Right lung (tissue), 5 donors: Measurements from ENCODE around the gene AP3D1. TPM values are rescaled to one million over a fixed set of nuclear protein-coding genes. Genes with fewer than 3 reads are reported as not detected.

Experiments used
- DNase-seq, 2 donors: peaks; one replicate each; pipeline ENCODE4 v3.0.0-alpha.2; 2013
- polyA plus RNA-seq, 5 donors: library from polyadenylated mRNA; unstranded; fragments of 120-200 nt; gene quantifications; one replicate each; pipeline versions ENCODE4 v1.2.1 to v1.2.3, GENCODE V29; 2013; ENCODE audit warnings: inconsistent platforms in 1 of 5, low replicate concordance in 1 of 5; ENCODE audit not compliant: insufficient read length in 5 of 5, insufficient read depth in 1 of 5

AP3D1 gene
- polyA plus RNA-seq, 5 donors, result 56.7 to 90.8 (median 67.7) TPM

DNA sequence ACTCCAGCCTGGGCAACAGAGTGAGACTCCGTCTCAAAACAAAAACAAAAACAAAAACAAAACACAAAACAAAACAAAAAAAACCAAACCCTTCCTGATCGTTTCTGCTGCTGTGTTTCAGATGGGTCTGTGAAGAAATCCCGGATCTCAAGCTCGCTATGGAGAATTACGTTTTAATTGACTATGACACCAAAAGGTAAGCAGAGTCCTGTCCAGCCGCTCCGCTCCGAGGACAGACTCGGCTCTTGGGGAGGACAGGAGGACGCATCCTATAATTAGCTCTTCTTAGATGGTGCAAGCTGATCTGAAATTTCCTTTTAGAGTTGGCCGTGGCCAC is 34.3 kb upstream of the AP3D1 start:
- DNase-seq, result no peak

DNA sequence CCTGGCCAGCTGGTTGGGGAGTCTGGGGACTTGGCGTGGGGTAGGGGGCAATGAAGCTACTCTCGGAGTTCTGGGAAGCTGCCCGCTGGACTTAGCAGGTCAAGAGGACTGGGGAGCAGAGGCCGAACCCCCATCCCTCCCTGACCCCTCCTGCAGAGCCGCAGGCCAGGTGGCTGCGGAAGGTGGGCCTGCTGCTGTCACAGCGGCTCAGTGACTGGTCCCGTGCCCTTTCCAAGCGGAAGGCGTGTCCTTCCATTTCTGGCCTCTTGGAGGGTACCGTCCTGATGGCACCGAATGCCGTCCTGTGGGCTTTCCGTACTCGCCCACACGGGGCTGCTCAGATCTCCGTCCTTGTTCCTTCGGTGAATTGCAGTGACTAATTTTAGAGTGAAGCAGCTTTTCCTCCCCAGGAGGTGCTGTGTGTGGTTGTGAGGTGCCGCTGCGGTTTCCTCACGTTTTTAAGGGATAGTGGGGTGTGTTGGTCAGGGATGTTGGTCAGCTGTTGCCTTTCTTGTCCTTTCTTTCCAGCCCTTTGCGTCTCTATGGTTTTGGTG is 33.1 kb upstream of the AP3D1 start:
- DNase-seq, result no peak

DNA sequence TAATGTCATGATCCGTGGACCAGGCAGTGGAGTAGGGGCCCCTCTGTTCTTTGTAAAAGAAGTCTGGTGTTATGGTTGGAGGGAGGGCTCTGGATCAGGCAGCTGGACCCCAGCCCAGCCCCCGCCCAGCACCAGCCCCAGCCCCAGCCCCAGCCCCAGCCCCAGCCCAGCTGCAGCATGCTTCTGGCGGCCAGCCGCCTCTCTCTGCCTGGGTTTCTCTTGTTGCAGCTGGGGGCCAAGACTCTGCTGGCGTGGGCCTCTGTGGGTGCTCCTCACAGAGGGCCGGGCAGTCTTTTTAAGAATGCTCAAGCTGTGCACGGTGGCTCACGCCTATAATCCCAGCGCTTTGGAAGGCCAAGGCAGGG is 30.2 kb upstream of the AP3D1 start:
- DNase-seq, result no peak

- DNase-seq, result no peak
Measured at GRCh38 chr19:2180881-2181632, 29.7 kb upstream of the AP3D1 start.

DNA sequence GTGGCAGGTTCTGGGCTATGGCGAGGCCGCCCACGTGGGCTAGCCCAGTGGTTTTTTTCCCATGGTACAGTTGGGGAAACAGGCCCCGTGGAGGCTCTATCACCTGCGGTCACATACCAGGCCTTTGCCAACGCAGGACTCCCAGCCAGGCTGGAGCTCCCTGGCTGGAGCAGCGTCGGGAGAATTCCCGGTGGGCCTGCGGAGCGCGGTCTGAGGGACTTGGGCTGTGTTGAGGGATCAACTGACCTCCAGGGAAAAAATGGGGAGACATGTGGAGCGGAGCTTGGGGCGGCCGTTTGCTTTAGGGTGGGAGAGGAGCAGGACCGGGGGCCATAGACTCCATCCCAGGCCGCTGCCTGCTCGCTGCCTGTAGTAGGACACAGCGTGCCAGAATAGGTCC is 28.7 kb upstream of the AP3D1 start:
- DNase-seq, result no peak

DNA sequence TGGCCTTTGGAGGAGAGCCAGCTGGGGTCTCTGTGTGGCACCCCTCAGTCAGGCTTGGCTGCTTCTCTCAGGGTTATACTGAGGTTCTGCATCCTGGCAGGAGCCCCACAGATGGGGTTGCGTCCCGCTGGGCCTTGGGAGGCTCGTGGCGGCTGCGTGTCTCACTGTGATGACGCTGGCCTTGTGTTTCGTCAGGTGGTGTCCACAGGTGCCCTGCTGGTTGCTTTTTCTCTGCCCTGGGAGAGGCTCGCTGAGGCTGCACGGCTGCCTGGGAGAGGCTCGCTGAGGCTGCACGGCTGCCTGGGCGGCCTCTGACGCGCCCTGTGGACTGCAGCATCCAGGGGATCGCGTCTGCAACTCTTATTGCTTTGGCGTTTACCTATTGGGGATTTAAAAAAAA is 27.7 kb upstream of the AP3D1 start:
- no peak for DNase-seq

DNA sequence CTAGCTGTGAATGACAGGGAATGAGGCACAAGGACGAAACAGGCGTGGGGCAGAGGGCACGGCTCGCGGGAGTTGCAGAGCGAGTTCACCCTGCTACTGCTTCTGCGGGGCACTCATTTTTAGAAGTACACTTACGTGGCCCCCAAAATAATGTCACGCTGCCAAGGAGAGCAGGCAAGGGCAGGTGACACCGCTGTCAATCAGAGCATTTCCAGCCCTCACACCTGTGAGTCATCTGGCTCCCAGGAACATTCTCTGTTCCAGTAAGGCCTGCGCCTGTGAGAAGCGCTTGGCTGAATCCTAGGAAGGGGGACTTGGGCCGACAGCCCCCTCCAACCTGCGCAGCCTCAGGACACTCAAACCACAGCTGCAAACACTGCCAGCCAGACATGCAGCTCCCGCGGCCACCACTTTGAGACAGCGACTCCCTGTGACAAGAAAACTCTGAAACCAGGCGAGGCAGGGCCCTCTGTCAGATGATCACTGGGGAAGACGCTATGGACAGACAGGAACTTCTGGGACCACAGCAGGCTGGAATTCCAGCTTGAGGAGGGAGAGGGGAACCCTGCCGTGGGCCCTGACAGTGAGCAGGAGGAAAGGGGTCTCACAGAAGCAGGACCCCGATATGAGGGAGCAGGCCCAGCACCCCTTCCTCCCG is 25.1 kb upstream of the AP3D1 start:
- DNase-seq, result no peak

- DNase-seq, result no peak
Measured at GRCh38 chr19:2175742-2176141, 24.4 kb upstream of the AP3D1 start.

DNA sequence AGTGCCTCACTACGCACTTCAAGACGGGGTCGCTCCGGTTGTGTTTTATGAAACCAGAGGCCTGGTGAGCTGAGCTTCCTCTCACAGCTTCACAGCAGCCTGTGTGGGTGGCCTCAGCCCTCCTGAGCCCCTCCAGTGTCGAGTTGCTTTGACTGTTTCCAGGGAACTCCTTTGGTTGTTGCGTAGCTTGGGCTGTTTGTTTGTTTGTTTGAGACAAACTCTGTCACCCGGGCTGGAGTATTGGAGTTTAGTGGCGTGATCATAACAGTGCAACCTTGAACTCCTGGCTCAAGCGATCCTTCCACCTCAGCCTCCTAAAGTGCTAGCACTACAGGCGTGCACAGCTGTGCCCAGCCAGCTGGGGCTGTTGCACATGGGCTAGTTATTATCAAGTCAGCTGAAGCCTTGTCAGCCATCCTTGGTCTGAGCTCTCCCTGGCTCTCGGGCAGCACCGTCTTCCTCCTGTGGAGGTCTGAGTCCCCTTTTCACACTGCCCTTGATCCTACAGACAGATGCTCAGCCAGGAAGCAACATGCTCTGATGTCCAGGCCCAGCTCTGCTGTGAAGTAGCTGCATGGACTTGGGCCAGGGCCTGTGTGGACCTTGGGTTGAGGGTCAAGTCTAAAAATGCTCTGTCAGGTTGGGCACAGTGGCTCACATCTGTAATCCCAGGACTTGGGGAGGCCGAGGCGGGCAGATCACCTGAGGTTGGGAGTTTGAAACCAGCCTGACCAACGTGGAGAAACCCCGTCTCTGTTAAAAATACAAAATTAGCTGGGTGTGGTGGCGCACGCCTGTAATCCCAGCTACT is 22.6 kb upstream of the AP3D1 start:
- DNase-seq, result no peak

- DNase-seq, result no peak
Measured at GRCh38 chr19:2173388-2173766, 22.0 kb upstream of the AP3D1 start.

DNA sequence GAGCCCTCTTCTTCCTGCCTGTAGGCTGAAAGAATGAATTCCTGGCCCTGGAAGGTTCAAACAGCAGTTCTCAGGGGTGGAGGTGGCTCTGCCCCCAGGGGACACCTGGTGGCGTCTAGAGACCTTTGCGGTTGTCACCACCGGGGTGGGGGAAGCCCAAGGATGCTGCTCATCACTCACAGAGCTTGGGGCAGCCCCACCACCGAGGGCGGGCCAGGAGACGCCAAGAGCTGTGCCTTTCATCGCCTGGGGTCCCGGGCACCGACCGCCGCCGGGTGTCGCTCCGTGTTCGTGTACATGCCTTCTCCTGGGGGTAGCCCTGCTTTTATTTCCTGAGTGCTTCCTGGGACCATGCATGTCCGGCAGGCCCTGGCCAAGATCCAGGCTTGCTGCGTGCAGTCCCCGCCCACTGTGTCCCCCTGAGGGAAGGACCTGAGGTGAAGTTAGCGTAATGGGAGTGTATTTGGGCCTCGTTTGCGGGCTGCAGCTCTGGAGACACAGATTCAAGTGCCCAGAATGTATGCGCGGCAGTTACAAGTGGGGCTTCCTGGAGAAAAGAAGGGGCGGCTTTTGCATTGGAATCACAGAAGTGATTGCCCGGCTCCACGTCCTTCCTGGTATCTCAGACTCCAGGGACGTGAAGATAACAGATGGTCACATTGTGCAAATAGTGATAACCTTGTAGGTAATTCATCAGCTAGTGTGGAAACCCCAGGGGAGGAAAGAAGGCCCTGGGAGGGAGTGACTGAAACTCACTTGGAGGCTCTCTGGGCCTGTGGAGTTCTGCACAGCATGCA is 20.2 kb upstream of the AP3D1 start:
- peak; percentile 59 to 63 for DNase-seq

GRCh38 chr19:2170987-2171348 is 19.6 kb upstream of the AP3D1 start:
- no peak for DNase-seq

GRCh38 chr19:2170219-2170618 is 18.9 kb upstream of the AP3D1 start:
- no peak for DNase-seq

- peak; percentile 81 to 83 for DNase-seq
Measured at GRCh38 chr19:2168619-2169424, 17.5 kb upstream of the AP3D1 start.

GRCh38 chr19:2167896-2168618 is 16.7 kb upstream of the AP3D1 start:
- no peak for DNase-seq

GRCh38 chr19:2166741-2167738 is 15.7 kb upstream of the AP3D1 start:
- DNase-seq, result peak; percentile 65 to 67

DNA sequence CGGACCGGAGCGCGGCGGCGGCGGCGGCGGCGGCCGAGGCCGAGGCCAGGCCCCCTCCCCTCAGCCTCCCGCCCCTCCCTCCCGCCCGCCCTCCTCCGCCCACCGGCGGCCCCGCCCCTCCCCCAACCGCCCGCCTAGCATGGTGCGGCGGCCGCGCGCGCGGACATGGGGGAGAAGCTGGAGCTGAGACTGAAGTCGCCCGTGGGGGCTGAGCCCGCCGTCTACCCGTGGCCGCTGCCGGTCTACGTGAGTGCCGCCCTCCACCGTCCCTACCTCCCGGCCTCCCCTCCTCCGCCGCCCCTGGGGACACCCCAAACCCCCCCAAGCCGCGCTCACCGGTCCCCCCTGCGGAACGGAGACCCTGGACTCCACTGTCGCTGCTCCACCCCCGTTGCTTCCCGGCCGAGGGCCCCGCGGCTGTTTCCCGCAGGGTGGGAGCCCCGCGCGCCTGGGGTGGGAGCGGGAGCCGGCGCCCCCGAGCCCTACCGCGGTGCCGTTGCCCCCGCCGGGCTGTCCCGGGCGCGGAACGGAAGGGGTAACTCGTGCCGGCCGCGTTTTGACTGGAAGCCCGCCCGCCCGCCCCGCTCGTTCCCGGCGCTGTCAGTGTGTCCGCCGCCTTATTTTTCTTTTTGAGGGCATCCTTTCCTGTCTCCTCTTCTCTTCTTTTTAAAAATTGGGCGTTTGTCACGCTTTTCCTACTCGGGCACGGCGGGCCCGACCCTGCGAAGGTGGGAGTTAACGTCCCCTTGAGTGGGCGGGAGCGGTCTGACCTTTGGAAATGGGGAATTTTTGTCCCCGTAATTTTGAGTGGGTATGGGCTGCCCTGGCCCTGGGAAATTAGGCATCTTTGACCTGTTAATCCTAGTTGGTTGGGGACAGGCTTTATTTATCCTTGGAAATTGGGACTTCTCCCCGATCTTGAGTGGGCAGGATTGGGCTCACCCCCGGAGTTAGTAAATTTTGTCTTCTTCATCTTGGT is 12.9 kb upstream of the AP3D1 start:
- DNase-seq, result peak in 1 of 2 donors; percentile 52

DNA sequence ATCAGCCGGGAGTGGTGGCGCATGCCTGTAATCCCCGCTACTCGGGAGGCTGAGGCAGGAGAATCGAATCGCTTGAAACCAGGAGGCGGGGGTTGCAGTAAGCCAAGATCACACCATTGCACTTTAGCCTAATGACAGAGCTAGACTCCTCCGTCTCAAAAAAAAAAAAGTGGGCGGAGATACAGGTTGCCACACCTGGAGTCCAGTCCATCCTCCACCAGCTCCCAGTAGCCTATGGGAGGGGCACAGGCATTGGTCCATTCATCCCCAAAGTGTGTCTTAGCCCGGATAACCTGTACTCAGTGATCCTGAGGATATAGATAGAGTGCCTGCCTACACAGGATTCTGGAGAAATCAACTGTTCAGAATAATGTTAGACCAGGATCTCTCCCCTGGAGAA is 9.0 kb upstream of the AP3D1 start:
- DNase-seq, result no peak
